GM10266 (cell line): ENCODE results near the gene DCLK1.

ENCODE experiments used
- DNase-seq: peaks from one replicate; pipeline ENCODE4 v3.0.0; 2012; ENCODE audit errors: extremely low spot score
- TF ChIP-seq, protein P1 (sequence below): IDR thresholded peaks from 2 replicates; pipeline ENCODE4 v1.5.1; 2012; ENCODE audit warnings: mild to moderate bottlenecking, low read depth; ENCODE audit not compliant: control insufficient read depth, insufficient read depth; ENCODE audit errors: missing control alignments

The DCLK1 gene

DNA sequence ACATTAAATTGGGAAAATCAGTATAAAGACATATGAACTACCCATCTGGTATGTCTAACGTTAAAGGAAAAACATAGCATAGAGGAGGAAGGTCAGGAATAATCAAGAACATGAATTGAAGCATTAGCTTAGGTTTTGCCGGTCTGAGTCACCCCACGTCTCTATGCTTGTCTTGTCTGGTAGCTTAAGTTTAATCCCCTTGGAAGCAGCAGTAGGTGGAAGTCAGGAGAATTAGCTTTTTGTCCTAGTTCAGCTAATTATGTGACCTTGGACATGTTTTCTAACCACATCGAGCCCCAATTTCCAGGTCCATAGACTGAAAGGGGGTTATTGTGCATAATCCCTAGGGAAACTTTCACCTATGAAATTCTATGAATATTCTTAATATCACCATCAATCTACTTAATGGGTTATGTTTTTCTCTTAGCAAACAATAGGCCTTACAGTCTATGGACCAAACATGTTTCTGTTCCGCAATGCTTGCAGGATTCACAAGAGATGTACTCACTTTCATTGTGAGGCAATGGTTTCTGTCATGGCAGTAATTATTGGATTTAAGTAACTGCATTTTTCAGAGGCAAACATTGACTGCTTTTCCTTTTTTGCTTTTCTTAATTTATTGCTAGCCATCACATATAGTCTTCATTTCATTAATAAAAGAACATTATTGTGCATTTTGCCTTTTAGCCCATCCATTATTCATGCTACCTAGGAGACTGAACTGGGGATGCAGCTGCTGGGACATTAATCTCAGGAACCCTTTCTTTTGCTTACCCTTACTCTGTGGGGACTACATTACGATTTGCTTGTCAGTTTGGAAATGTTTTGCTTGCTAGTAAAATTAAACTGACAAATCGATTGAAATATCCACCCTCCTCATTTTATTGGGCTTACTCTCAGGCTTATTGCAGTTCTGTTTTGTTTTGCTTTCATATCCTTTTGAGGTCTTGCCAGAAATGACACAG is 349.9 kb downstream of the DCLK1 start:
- TF ChIP-seq, protein P1, sequence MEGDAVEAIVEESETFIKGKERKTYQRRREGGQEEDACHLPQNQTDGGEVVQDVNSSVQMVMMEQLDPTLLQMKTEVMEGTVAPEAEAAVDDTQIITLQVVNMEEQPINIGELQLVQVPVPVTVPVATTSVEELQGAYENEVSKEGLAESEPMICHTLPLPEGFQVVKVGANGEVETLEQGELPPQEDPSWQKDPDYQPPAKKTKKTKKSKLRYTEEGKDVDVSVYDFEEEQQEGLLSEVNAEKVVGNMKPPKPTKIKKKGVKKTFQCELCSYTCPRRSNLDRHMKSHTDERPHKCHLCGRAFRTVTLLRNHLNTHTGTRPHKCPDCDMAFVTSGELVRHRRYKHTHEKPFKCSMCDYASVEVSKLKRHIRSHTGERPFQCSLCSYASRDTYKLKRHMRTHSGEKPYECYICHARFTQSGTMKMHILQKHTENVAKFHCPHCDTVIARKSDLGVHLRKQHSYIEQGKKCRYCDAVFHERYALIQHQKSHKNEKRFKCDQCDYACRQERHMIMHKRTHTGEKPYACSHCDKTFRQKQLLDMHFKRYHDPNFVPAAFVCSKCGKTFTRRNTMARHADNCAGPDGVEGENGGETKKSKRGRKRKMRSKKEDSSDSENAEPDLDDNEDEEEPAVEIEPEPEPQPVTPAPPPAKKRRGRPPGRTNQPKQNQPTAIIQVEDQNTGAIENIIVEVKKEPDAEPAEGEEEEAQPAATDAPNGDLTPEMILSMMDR, result no peak
- DNase-seq, result no peak

- TF ChIP-seq, protein P1, result no peak
- no peak for DNase-seq
Observed at GRCh38 chr13:35780613-35781012, 350.6 kb downstream of the DCLK1 start.

- TF ChIP-seq, protein P1, result no peak
- no peak for DNase-seq
Observed at GRCh38 chr13:35771898-35772297, 359.3 kb downstream of the DCLK1 start.

DNA sequence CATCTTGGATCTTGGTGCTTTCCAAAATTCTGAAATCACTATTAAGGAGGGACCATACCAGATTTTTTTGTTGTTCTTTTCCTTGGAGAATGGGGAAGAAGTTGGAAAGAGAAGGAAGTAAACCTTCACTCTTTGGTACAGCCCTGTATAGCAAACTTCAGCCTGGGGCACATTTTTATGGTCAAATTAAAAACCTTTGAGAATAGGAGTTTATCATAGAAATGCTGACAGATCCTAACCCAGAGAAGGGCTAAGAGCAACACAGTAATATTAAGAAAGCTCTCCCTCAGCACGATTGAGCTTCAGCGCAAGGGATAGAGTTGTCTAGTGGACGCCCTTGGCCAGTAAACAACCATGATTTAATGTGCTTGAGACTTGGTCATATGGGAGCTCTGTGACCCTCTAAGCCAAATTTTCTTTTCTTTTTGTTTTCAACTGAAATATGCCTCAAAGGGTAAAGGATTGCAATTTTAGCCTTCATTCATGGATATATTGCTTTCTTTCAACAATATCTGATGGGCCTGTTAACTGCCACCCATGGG is 360.4 kb downstream of the DCLK1 start:
- no peak for DNase-seq

DNA sequence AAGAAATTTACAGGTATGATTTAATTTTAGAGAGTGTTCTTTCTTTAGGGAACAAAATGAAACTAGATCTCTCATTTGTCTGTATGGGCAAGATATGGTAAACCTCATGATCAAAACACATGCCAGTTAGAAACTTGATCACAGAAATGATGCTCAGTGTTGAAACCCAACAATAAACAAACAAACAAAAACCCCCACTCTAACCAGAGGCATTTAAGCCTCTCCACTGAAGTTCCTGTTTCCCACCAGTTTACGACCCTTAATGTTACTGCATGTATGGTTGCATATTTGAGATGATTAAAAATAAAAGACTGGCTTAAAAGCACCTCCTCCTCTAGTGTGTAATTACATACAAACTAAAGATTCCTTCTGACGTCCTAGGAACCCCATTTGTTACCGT is 361.4 kb downstream of the DCLK1 start:
- TF ChIP-seq, protein P1, result no peak
- DNase-seq, result no peak

More for the DNA sequence above, 360.4 kb downstream of the DCLK1 start:
- TF ChIP-seq, protein P1, result no peak

DNA sequence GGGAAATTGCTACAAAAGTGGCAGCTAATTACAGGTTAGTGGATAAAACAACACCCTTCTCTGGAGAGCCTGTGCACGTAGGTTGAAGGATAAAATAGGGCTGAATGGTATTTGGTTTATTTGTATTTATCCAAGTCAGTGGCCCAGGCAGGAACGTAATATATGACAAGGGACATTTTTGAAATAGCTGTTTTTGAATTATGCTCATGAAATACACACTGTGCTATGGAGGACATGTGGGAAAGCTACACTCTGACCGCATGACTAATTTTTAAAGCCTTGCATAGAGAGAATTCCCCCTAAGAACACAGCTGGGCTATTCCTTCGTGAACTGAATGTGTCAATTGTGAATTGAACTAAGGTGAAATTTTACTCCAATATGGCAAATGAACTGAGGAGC is 362.6 kb downstream of the DCLK1 start:
- TF ChIP-seq, protein P1, result no peak
- DNase-seq, result no peak

GRCh38 chr13:35768073-35768472 is 363.1 kb downstream of the DCLK1 start:
- TF ChIP-seq, protein P1, result no peak
- DNase-seq, result no peak
